ENCODE data around the gene AGBL4. TPM values are rescaled to one million over a fixed set of nuclear protein-coding genes. Genes with fewer than 3 reads are reported as not detected.

Gene AGBL4
- total RNA-seq, 1 experiment from 2014 or later, result not detected

DNA sequence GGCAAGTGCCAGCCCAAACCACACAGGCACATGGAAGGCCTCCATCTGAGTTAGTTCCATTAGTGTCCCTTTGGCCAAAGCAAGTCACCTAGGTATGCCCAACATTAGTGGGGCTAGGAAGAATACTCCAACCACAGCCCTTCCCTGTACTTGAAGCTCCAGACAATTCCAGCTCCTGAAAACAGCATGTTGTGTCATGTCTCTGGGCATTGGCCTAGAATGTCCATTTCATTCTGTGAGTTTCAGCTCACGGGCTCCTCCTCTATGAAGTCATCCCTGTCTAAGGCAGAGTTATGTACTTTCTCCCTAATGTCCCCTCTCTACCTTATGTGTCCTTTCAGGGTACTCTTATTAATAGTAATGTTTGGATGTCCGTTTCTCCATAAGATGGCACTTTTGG lies 1455.3 kb downstream of the AGBL4 start:
- Histone ChIP-seq H3K36me3 (ENCODE audit: control insufficient read depth, insufficient read depth, low read length) (no peaks in the 10 kb centered on the region), H3K27me3 (replicated peaks; ENCODE audit: control insufficient read depth, insufficient read depth, low read length) (no peaks in the 10 kb centered on the region; the same call in none of the 2 replicates), H3K4me3 (ENCODE audit: low read depth, low read length) (no peak overlapping the region), H3K4me1 (no peaks in the 10 kb centered on the region), H3K9me3 (no peaks in the 10 kb centered on the region)
- no peaks in the 10 kb centered on the region for H3K4me1 Mint-ChIP-seq (ENCODE audit: low read depth, unreplicated experiment)
- no peak for DNase-seq
- H3K27ac Mint-ChIP-seq (ENCODE audit: unreplicated experiment), result no peak overlapping the region
- no peaks in the 10 kb centered on the region for H3K36me3 Mint-ChIP-seq (ENCODE audit: insufficient read depth, unreplicated experiment)
- intact Hi-C loops (cut with micrococcal nuclease; ENCODE audit: unreplicated experiment), result no loop called here
- ChIA-PET POLR2A (no interaction called here), CTCF (no interaction called here)
- TF ChIP-seq, protein P1, sequence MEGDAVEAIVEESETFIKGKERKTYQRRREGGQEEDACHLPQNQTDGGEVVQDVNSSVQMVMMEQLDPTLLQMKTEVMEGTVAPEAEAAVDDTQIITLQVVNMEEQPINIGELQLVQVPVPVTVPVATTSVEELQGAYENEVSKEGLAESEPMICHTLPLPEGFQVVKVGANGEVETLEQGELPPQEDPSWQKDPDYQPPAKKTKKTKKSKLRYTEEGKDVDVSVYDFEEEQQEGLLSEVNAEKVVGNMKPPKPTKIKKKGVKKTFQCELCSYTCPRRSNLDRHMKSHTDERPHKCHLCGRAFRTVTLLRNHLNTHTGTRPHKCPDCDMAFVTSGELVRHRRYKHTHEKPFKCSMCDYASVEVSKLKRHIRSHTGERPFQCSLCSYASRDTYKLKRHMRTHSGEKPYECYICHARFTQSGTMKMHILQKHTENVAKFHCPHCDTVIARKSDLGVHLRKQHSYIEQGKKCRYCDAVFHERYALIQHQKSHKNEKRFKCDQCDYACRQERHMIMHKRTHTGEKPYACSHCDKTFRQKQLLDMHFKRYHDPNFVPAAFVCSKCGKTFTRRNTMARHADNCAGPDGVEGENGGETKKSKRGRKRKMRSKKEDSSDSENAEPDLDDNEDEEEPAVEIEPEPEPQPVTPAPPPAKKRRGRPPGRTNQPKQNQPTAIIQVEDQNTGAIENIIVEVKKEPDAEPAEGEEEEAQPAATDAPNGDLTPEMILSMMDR (IDR thresholded peaks at IDR 0.05; ENCODE audit: insufficient read depth in 1 of 2, low read depth in 1 of 2, low read length in 1 of 2, severe bottlenecking in 1 of 2, unreplicated experiment in 1 of 2), result no peak
- no peak overlapping the region for H3K4me3 Mint-ChIP-seq (ENCODE audit: unreplicated experiment)
- BruUV-seq (replicated peaks), result no TSS peak
- H3K9me3 Mint-ChIP-seq (ENCODE audit: unreplicated experiment), result no peaks in the 10 kb centered on the region
- H3K27me3 Mint-ChIP-seq (ENCODE audit: insufficient read depth, unreplicated experiment), result peaks cover 15% of the 10 kb centered on the region

GRCh38 chr1:48566492-48566891 lies 1457.3 kb downstream of the AGBL4 start:
- Histone ChIP-seq H3K4me3 (ENCODE audit: low read depth, low read length) (no peak overlapping the region), H3K36me3 (ENCODE audit: control insufficient read depth, insufficient read depth, low read length) (no peaks in the 10 kb centered on the region), H3K27me3 (replicated peaks; ENCODE audit: control insufficient read depth, insufficient read depth, low read length) (no peaks in the 10 kb centered on the region; the same call in none of the 2 replicates), H3K9me3 (no peaks in the 10 kb centered on the region), H3K4me1 (no peaks in the 10 kb centered on the region)
- Mint-ChIP-seq H3K27me3 (ENCODE audit: insufficient read depth, unreplicated experiment) (peaks cover 15% of the 10 kb centered on the region), H3K27ac (ENCODE audit: unreplicated experiment) (no peak overlapping the region), H3K4me3 (ENCODE audit: unreplicated experiment) (no peak overlapping the region), H3K4me1 (ENCODE audit: low read depth, unreplicated experiment) (no peaks in the 10 kb centered on the region), H3K9me3 (ENCODE audit: unreplicated experiment) (no peaks in the 10 kb centered on the region), H3K36me3 (ENCODE audit: insufficient read depth, unreplicated experiment) (no peaks in the 10 kb centered on the region)
- no TSS peak for BruUV-seq (replicated peaks)
- ChIA-PET CTCF (no interaction called here), POLR2A (no interaction called here)
- intact Hi-C loops (cut with micrococcal nuclease; ENCODE audit: unreplicated experiment), result no loop called here
- TF ChIP-seq, protein P1 (IDR thresholded peaks at IDR 0.05; ENCODE audit: insufficient read depth in 1 of 2, low read depth in 1 of 2, low read length in 1 of 2, severe bottlenecking in 1 of 2, unreplicated experiment in 1 of 2), result no peak
- no peak for DNase-seq

- Mint-ChIP-seq H3K9me3 (ENCODE audit: unreplicated experiment) (no peaks in the 10 kb centered on the region), H3K4me3 (ENCODE audit: unreplicated experiment) (no peak overlapping the region), H3K27ac (ENCODE audit: unreplicated experiment) (no peak overlapping the region), H3K4me1 (ENCODE audit: low read depth, unreplicated experiment) (no peaks in the 10 kb centered on the region), H3K27me3 (ENCODE audit: insufficient read depth, unreplicated experiment) (peaks cover 26% of the 10 kb centered on the region), H3K36me3 (ENCODE audit: insufficient read depth, unreplicated experiment) (no peaks in the 10 kb centered on the region)
- Histone ChIP-seq H3K9me3 (no peaks in the 10 kb centered on the region), H3K36me3 (ENCODE audit: control insufficient read depth, insufficient read depth, low read length) (no peaks in the 10 kb centered on the region), H3K4me1 (no peaks in the 10 kb centered on the region), H3K27me3 (replicated peaks; ENCODE audit: control insufficient read depth, insufficient read depth, low read length) (no peaks in the 10 kb centered on the region), H3K4me3 (ENCODE audit: low read depth, low read length) (no peak overlapping the region)
- BruUV-seq (replicated peaks), result no TSS peak
- DNase-seq, result no peak
- ChIA-PET CTCF (no interaction called here), POLR2A (no interaction called here)
- TF ChIP-seq, protein P1 (IDR thresholded peaks at IDR 0.05; ENCODE audit: insufficient read depth in 1 of 2, low read depth in 1 of 2, low read length in 1 of 2, severe bottlenecking in 1 of 2, unreplicated experiment in 1 of 2), result no peak
- intact Hi-C loops (cut with micrococcal nuclease; ENCODE audit: unreplicated experiment), result no loop called here
Measured at GRCh38 chr1:48563021-48563420, 1460.7 kb downstream of the AGBL4 start.
